GM21529 (cell line): ENCODE results near the gene KRTAP23-1.

Source experiments
- ATAC-seq: cut with Tn5 transposase; IDR thresholded peaks from one replicate; pipeline ENCODE4 v1.9.1; 2021; ENCODE audit not compliant: unreplicated experiment

Gene KRTAP23-1, protein sequence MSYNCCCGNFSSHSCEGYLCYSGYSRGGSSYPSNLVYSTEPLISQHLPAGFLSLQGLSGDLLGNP

GRCh38 chr21:30348506-30348905 lies at the start of gene KRTAP23-1:
KRTAP23-1 (minus strand) TSS chr21:30348606; CDS start chr21:30348606, 0 bp downstream.
- ATAC-seq: no peak

GRCh38 chr21:30395731-30396130 lies 47.3 kb upstream of the KRTAP23-1 start, which contains the start of gene KRTAP13-1:
KRTAP13-1 (plus strand) TSS chr21:30396031; CDS start chr21:30396087, 56 bp downstream.
- ATAC-seq: no peak

DNA sequence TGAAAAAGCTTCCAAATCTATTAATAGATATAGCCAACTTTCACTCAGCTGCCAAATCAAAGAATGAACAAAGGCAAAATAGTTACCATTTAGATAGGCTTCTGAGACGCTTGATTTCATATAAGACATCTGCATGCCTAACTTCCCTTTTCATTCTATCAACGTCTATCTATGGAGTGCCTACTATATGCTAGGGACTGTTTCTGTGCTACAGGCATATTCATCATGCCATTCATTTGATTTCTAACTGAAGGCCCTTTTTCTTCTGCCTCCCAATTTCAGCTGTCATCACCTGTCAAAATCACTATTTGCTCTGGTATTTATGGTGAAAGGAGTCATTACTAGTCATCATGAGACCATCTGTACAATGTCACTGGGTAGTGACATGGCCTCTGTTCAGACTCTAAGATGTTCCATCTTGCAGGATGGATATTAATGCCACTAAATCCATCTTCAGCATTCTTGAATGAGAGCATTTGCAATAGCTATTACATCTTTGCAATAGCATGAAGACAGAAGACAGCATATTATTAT lies 43.2 kb upstream of the KRTAP23-1 start:
- no peak for ATAC-seq

DNA sequence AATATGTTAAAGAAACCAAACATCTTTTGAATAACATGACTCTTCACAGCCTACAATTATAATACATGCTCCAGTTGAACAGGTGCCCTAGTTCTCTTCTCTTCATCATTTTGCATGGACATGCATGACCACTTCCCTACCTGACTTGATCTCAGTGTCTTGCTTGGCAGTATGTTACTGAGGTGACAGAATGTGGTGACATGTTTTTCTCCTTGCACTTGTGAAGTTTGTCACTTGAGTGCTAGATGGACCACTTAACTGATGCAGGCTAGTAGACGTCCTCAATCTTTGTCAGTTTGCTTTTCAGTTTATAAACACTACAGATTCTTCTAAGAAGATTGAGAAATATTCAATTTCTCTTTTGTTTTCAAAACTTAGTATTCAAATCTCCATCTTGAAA lies 33.8 kb upstream of the KRTAP23-1 start:
- no peak for ATAC-seq

- no peak for ATAC-seq
Measured at GRCh38 chr21:30372139-30372770, 23.8 kb upstream of the KRTAP23-1 start, which contains the start of gene KRTAP13-2. KRTAP13-2 (minus strand) TSS chr21:30372271; CDS start chr21:30372213, 58 bp downstream.

DNA sequence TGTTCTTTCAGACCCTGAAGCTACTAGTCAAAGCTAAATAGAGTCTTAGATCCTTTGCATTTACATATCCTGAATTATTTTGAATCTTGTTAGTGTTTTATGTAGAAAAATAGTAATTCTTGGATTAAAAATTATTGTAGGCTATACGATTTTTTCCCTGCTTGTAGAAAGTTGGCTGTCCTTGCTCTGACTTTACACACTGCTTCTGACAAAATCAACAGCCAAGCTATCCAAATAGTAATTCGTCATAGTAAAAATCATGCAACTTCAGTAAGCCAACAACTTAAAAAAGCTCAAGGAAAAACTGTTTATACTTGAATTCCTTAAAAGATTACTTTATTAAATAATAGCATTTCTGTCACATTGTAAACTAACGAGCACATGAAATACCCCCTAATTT lies 7.5 kb upstream of the KRTAP23-1 start:
- ATAC-seq: no peak

- no peak for ATAC-seq
Measured at GRCh38 chr21:30354308-30355005, 6.1 kb upstream of the KRTAP23-1 start.

DNA sequence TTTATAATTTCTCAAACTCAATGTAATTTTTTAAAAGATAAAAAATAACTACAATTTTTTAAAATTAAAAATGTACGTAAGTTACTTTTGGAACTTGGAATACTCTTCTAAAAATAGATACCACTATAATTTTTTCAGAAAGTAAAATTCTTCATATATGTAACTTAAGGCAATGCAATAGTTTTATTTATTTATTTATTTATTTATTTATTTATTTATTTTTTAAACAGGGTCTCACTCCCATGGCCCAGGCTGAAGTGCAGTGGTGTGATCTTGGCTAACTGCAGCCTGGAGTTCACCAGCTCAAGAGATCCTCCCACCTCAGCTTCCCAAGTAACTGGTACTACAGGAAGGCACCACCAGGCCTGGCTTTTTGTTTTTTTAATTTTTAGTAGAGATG lies 3.1 kb upstream of the KRTAP23-1 start:
- ATAC-seq: no peak

- ATAC-seq: no peak
Measured at GRCh38 chr21:30349572-30349971, 1.2 kb upstream of the KRTAP23-1 start.

DNA sequence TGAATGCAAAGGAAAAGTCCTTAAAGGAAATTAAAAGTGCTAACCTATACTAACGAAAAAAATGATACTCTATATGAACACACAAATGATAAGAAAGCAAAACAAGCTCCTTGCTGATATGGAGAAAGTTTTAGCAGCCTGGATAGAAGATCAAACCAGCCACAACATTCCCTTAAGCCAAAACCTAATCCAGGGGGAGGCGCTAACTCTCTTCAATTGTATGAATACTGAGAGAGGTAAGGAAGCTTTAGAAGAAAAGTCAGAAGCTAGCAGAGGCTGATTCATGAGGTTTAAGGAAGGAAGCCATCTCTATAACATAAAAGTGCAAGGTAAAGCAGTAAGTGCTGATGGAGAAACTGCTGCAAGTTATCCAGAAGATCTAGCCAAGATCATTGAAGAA lies 3.4 kb downstream of the KRTAP23-1 start:
- no peak for ATAC-seq

- no peak for ATAC-seq
Measured at GRCh38 chr21:30340714-30341573, 7.5 kb downstream of the KRTAP23-1 start.

DNA sequence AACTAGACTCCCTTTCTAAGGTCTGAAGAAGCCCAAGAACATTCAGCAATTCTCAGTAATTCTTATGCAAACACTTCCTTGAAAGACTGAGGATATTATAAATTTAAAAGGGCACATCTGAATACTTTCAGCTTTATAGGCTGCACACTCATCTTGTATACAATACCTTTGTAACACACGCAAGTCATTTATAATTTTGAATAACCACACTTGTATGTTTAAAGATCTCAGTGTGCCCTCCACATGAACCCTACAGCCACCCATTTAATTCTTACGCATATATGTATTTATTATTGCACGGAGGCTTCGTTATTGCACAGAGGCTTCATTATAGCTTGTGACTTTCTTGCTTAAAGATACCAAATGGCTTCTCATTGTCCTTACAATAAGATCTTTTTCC lies 9.7 kb downstream of the KRTAP23-1 start:
- no peak for ATAC-seq

- no peak for ATAC-seq
Measured at GRCh38 chr21:30337772-30338171, 10.6 kb downstream of the KRTAP23-1 start.

- ATAC-seq: no peak
Measured at GRCh38 chr21:30337276-30337744, 11.1 kb downstream of the KRTAP23-1 start, which contains the start of gene KRTAP27-1. KRTAP27-1 (minus strand) TSS chr21:30337694; CDS start chr21:30337668, 26 bp downstream.

GRCh38 chr21:30336596-30336995 lies 11.8 kb downstream of the KRTAP23-1 start:
- ATAC-seq: no peak

DNA sequence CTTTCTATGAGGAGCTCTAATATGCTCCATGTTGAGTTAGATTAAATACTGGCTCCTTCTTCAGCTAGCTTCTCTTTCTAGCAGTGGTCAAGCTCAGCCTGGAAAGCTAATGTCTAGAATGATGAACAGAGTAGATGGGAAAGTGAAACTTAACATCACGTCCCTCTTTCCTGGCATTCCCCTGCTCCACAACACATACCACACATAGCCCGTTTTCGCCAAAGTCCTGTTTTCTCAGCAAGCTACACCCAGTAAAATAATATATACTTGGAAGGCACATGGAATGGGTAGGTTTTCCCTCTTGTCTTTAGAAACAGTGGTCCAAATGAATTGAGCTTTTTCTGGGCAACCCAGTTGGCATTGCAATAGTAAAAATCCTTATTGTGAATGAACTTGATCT lies 14.7 kb downstream of the KRTAP23-1 start:
- ATAC-seq: no peak

GRCh38 chr21:30332681-30333080 lies 15.7 kb downstream of the KRTAP23-1 start:
- no peak for ATAC-seq

GRCh38 chr21:30329203-30329875 lies 19.1 kb downstream of the KRTAP23-1 start:
- no peak for ATAC-seq

DNA sequence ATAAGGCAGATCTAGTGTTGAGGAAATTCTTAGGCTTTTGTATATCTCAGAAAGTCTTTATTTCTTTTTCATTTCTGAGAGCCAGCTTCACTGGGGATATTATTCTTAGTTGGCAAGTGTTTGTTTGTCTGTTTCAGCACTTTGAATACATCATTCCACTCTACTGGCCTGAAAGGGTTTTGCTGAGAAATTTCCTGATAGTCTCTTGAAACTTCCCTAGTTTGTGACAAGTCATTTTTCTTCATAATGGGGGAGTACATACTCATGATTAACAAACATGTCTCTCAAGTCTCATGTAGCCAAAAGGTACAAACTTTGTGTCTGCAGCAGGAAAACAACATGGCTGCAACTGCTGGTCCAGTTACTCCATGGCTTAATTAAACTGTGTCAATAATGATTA lies 22.0 kb downstream of the KRTAP23-1 start:
- ATAC-seq: no peak

GRCh38 chr21:30320215-30320614 lies 28.2 kb downstream of the KRTAP23-1 start, which contains the start of gene KRTAP26-1:
KRTAP26-1 (minus strand) TSS chr21:30320315; CDS start chr21:30320035, 280 bp downstream.
- ATAC-seq: no peak
